Measurements from ENCODE around the gene NT5DC3.

GRCh38 chr12:103865151-103865730 is 24.2 kb upstream of the NT5DC3 start:
- no peak for TF ChIP-seq EZH2phosphoT487 (IDR thresholded peaks at IDR 0.05; ENCODE audit: low read length)
- TF ChIP-seq CTCF (IDR thresholded peaks at IDR 0.05; ENCODE audit: low read length) = no peak
- TF ChIP-seq EZH2 (optimal IDR thresholded peaks at IDR 0.05; ENCODE audit: low read depth, low read length) = no peak

Data from MM.1S (cell line).